Stimulated activated CD4-positive, alpha-beta T cell treated with anti-CD3 and anti-CD28 coated beads, Interleukin-4, amount 100 ng/mL, for 48 hours (primary cell): ENCODE results near the gene FMR1NB.

Experiments
- DNase-seq, 2 donors: peaks; one replicate each; pipeline ENCODE4 v3.0.0-alpha.2; 2020; ENCODE audit warnings: low read depth in 2 of 2

Gene FMR1NB

DNA sequence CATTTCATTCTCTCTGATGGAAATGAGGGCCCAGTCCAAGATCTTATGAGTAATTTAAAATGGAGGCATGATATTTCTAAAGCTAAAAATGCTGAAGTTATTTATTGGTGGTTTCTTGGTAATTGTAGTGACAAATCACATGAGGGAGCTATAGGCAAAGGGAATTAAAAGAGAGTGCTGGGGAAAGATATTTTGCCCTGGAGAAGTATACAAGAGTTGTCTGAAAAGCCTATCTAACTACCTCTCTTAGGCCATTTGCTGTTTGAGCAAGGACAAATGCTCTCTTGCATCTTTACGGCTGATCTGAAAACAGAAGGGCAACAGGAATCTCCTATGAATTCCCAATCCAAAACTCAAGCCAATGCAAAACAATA is 89.4 kb downstream of the FMR1NB start:
- DNase-seq = no peak
